HEK293 (cell line): ENCODE measurements around the gene TRIM7.

Source experiments
- EGR2 ChIP-seq: fragments of 450-650 bp; formaldehyde crosslinking; IDR thresholded peaks from 2 replicates; pipeline ENCODE4 v1.5.1; 2016; ENCODE audit warnings: low read depth, missing biosample characterization, missing genetic modification characterization
- PRDM1 ChIP-seq: fragments of 450-650 bp; formaldehyde crosslinking; IDR thresholded peaks from 2 replicates; pipeline ENCODE4; 2016; ENCODE audit warnings: missing biosample characterization, missing genetic modification characterization
- ZNF10 ChIP-seq: fragments of 450-650 bp; formaldehyde crosslinking; IDR thresholded peaks from 2 replicates; pipeline ENCODE4 v1.5.1; 2017; ENCODE audit warnings: missing biosample characterization, missing genetic modification characterization
- ZNF157 ChIP-seq: fragments of 450-650 bp; formaldehyde crosslinking; IDR thresholded peaks from 2 replicates; pipeline ENCODE4 v1.5.1; 2016; ENCODE audit warnings: missing biosample characterization, missing genetic modification characterization
- ZNF214 ChIP-seq: fragments of 450-650 bp; formaldehyde crosslinking; IDR thresholded peaks from 2 replicates; pipeline ENCODE4 v1.5.1; 2017; ENCODE audit warnings: missing biosample characterization, mild to moderate bottlenecking, missing genetic modification characterization, borderline replicate concordance
- ZNF221 ChIP-seq: fragments of 450-650 bp; formaldehyde crosslinking; IDR thresholded peaks from 2 replicates; pipeline ENCODE4 v1.5.1; 2017; ENCODE audit warnings: missing biosample characterization, missing genetic modification characterization, borderline replicate concordance
- ZNF248 ChIP-seq: fragments of 450-650 bp; formaldehyde crosslinking; IDR thresholded peaks from 2 replicates; pipeline ENCODE4 v1.5.1; 2017; ENCODE audit warnings: missing biosample characterization, missing genetic modification characterization
- ZNF335 ChIP-seq: fragments of 450-650 bp; formaldehyde crosslinking; conservative IDR thresholded peaks from 2 replicates; pipeline ENCODE4 v1.5.1; 2016; ENCODE audit warnings: missing biosample characterization, missing genetic modification characterization
- ZNF354C ChIP-seq: fragments of 450-650 bp; formaldehyde crosslinking; IDR thresholded peaks from 2 replicates; pipeline ENCODE4 v1.5.1; 2016; ENCODE audit warnings: missing biosample characterization, missing genetic modification characterization, low read depth, borderline replicate concordance
- ZNF423 ChIP-seq: fragments of 450-650 bp; formaldehyde crosslinking; IDR thresholded peaks from 2 replicates; pipeline ENCODE4 v1.5.1; 2016; ENCODE audit warnings: missing biosample characterization, missing genetic modification characterization
- ZNF433 ChIP-seq: fragments of 450-650 bp; formaldehyde crosslinking; IDR thresholded peaks from 2 replicates; pipeline ENCODE4 v1.5.1; 2016; ENCODE audit warnings: missing biosample characterization, missing genetic modification characterization, low read depth
- ZNF521 ChIP-seq: fragments of 450-650 bp; formaldehyde crosslinking; IDR thresholded peaks from 2 replicates; pipeline ENCODE4 v1.5.1; 2017; ENCODE audit warnings: missing biosample characterization, mild to moderate bottlenecking, missing genetic modification characterization
- ZNF654 ChIP-seq: fragments of 450-650 bp; formaldehyde crosslinking; IDR thresholded peaks from 2 replicates; pipeline ENCODE4 v1.5.1; 2016; ENCODE audit warnings: low read depth, missing biosample characterization, missing genetic modification characterization
- ZNF701 ChIP-seq: fragments of 450-650 bp; formaldehyde crosslinking; IDR thresholded peaks from 2 replicates; pipeline ENCODE4 v1.5.1; 2016; ENCODE audit warnings: missing biosample characterization, missing genetic modification characterization
- TF ChIP-seq, protein P1 (sequence below): fragments of 450-650 bp; formaldehyde crosslinking; IDR thresholded peaks from 2 replicates; pipeline ENCODE4 v1.5.1; 2016; ENCODE audit warnings: missing biosample characterization, missing genetic modification characterization, borderline replicate concordance
- TF ChIP-seq, protein P2 (sequence below): fragments of 450-650 bp; formaldehyde crosslinking; IDR thresholded peaks from 2 replicates; pipeline ENCODE4 v1.5.1; 2017; ENCODE audit warnings: missing biosample characterization, missing genetic modification characterization
- TF ChIP-seq, protein P3 (sequence below): fragments of 450-650 bp; formaldehyde crosslinking; IDR thresholded peaks from 2 replicates; pipeline ENCODE4; 2016; ENCODE audit warnings: missing biosample characterization, missing genetic modification characterization
- TF ChIP-seq, protein P4 (sequence below): fragments of 450-650 bp; formaldehyde crosslinking; IDR thresholded peaks from 2 replicates; pipeline ENCODE4 v1.5.1; 2016; ENCODE audit warnings: missing biosample characterization, missing genetic modification characterization
- TF ChIP-seq, protein P5 (sequence below): fragments of 450-650 bp; formaldehyde crosslinking; optimal IDR thresholded peaks from 2 replicates; pipeline ENCODE3; 2016; ENCODE audit warnings: missing biosample characterization, mild to moderate bottlenecking, missing genetic modification characterization

Gene TRIM7

DNA sequence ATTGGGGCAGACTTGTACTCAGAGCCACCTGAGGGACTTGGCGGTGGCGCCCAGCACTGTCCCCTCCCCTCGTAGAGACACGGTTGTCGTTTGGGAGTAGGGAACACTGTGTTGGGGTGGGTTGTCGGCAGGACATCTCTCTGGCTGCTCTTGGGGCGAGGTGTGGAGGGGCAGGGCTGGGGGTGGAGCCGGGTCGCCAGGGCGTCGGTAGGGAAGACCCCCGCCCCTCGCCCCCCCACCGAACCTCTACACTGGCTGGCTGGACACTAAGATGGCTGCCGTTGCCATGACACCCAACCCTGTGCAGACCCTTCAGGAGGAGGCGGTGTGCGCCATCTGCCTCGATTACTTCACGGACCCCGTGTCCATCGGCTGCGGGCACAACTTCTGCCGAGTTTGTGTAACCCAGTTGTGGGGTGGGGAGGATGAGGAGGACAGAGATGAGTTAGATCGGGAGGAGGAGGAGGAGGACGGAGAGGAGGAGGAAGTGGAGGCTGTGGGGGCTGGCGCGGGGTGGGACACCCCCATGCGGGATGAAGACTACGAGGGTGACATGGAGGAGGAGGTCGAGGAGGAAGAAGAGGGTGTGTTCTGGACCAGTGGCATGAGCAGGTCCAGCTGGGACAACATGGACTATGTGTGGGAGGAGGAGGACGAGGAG lies 18.9 kb upstream of the TRIM7 start (continued):
- TF ChIP-seq ZNF654, result no peak
- peak; percentile 87 for TF ChIP-seq ZNF335 (tag by site-specific recombination)
- no peak for TF ChIP-seq ZNF10
- no peak for TF ChIP-seq ZNF248 (tag by site-specific recombination)
- TF ChIP-seq ZNF354C (tag by site-specific recombination), result no peak
- no peak for TF ChIP-seq ZNF221
- no peak for TF ChIP-seq ZNF157 (tag by site-specific recombination)
- TF ChIP-seq, protein P1, sequence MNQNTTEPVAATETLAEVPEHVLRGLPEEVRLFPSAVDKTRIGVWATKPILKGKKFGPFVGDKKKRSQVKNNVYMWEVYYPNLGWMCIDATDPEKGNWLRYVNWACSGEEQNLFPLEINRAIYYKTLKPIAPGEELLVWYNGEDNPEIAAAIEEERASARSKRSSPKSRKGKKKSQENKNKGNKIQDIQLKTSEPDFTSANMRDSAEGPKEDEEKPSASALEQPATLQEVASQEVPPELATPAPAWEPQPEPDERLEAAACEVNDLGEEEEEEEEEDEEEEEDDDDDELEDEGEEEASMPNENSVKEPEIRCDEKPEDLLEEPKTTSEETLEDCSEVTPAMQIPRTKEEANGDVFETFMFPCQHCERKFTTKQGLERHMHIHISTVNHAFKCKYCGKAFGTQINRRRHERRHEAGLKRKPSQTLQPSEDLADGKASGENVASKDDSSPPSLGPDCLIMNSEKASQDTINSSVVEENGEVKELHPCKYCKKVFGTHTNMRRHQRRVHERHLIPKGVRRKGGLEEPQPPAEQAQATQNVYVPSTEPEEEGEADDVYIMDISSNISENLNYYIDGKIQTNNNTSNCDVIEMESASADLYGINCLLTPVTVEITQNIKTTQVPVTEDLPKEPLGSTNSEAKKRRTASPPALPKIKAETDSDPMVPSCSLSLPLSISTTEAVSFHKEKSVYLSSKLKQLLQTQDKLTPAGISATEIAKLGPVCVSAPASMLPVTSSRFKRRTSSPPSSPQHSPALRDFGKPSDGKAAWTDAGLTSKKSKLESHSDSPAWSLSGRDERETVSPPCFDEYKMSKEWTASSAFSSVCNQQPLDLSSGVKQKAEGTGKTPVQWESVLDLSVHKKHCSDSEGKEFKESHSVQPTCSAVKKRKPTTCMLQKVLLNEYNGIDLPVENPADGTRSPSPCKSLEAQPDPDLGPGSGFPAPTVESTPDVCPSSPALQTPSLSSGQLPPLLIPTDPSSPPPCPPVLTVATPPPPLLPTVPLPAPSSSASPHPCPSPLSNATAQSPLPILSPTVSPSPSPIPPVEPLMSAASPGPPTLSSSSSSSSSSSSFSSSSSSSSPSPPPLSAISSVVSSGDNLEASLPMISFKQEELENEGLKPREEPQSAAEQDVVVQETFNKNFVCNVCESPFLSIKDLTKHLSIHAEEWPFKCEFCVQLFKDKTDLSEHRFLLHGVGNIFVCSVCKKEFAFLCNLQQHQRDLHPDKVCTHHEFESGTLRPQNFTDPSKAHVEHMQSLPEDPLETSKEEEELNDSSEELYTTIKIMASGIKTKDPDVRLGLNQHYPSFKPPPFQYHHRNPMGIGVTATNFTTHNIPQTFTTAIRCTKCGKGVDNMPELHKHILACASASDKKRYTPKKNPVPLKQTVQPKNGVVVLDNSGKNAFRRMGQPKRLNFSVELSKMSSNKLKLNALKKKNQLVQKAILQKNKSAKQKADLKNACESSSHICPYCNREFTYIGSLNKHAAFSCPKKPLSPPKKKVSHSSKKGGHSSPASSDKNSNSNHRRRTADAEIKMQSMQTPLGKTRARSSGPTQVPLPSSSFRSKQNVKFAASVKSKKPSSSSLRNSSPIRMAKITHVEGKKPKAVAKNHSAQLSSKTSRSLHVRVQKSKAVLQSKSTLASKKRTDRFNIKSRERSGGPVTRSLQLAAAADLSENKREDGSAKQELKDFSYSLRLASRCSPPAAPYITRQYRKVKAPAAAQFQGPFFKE (tag by site-specific recombination), result no peak
- TF ChIP-seq ZNF701 (tag by site-specific recombination), result no peak
- TF ChIP-seq, protein P2, sequence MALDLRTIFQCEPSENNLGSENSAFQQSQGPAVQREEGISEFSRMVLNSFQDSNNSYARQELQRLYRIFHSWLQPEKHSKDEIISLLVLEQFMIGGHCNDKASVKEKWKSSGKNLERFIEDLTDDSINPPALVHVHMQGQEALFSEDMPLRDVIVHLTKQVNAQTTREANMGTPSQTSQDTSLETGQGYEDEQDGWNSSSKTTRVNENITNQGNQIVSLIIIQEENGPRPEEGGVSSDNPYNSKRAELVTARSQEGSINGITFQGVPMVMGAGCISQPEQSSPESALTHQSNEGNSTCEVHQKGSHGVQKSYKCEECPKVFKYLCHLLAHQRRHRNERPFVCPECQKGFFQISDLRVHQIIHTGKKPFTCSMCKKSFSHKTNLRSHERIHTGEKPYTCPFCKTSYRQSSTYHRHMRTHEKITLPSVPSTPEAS (tag by site-specific recombination), result no peak
- TF ChIP-seq ZNF214 (tag by site-specific recombination), result no peak; the same call in 1 of the 2 replicates
- TF ChIP-seq, protein P3, sequence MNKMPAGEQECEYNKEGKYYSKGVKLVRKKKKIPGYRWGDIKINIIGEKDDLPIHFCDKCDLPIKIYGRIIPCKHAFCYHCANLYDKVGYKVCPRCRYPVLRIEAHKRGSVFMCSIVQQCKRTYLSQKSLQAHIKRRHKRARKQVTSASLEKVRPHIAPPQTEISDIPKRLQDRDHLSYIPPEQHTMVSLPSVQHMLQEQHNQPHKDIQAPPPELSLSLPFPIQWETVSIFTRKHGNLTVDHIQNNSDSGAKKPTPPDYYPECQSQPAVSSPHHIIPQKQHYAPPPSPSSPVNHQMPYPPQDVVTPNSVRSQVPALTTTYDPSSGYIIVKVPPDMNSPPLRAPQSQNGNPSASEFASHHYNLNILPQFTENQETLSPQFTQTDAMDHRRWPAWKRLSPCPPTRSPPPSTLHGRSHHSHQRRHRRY (tag by site-specific recombination), result no peak
- TF ChIP-seq, protein P4, sequence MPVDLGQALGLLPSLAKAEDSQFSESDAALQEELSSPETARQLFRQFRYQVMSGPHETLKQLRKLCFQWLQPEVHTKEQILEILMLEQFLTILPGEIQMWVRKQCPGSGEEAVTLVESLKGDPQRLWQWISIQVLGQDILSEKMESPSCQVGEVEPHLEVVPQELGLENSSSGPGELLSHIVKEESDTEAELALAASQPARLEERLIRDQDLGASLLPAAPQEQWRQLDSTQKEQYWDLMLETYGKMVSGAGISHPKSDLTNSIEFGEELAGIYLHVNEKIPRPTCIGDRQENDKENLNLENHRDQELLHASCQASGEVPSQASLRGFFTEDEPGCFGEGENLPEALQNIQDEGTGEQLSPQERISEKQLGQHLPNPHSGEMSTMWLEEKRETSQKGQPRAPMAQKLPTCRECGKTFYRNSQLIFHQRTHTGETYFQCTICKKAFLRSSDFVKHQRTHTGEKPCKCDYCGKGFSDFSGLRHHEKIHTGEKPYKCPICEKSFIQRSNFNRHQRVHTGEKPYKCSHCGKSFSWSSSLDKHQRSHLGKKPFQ (tag by site-specific recombination), result no peak
- TF ChIP-seq PRDM1 (tag by site-specific recombination), result no peak
- TF ChIP-seq, protein P5, sequence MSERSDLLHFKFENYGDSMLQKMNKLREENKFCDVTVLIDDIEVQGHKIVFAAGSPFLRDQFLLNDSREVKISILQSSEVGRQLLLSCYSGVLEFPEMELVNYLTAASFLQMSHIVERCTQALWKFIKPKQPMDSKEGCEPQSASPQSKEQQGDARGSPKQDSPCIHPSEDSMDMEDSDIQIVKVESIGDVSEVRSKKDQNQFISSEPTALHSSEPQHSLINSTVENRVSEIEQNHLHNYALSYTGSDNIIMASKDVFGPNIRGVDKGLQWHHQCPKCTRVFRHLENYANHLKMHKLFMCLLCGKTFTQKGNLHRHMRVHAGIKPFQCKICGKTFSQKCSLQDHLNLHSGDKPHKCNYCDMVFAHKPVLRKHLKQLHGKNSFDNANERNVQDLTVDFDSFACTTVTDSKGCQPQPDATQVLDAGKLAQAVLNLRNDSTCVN, result no peak
- TF ChIP-seq EGR2 (tag by site-specific recombination), result peak; percentile 96
- TF ChIP-seq ZNF521 (tag by site-specific recombination), result no peak
- TF ChIP-seq ZNF433 (tag by site-specific recombination), result no peak
- TF ChIP-seq ZNF423 (tag by site-specific recombination), result no peak
- TF ChIP-seq, all 188 proteins: peak for 18
